Measurements from ENCODE around the gene PSMB11.

PSMB11 gene

DNA sequence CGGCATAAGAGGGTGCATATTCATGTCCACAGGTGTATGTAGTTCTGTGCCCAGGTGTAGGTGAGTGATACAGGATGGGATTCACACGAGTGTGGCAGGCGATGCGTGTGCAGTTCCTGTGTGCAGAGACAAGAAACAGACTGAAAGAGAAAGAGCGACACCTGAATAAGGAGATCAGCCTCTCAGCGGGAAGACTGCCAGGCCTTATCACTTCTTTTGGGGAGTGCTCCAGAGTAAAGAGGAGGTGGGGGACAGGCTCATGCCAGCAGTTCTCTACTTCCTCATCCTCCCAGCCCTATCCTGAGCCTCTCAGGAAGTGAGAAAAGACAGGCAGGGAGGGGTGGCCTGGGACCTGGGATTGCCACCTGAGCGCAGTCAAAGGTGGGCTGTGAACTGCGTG lies 2.8 kb downstream of the PSMB11 start:
- no peak for DNase-seq

DNA sequence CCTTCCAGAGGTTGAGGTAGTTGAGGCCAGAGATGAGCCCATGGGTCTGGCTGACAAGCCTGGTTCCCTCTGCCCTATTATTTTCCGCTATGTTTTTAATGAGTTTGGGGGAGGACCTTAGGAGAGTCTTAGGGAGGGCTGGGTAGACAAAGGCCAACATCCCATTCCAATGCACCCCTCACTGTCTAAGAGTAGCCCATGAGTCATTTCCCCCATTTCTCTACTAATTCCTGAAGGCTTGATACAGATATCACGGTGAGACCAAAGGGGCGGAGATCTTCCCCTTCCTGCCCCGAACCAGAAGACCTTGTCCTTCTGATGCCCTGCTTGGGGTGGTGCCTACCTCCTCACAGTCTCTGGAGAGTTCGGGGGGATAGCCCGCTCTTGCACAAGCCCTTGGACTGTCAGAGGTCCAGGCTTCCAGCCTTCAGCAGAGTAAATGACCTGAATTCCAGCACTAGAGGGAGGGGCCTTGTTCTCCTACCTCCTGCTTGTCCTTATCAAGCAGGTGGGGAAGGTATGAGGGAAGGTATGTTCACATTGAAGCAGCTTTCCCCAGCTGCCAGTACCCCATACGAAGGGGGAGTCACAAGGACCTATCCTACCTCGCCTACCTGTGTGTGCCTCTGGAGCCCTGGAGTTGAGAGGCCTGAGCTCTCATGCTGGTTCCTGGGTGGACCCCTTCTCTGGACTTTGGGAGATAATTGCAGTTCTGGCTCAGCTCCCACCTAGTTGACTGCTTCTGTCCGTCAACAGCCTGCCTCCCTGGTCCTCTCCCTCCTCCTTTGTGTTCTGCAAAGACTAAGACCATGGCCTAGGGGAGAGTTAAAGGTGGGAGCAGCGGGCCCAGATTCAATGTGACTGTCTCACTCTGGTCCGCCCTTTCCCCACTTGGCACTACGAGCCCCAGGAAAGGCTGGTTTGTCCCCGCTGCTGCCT lies 3.7 kb downstream of the PSMB11 start:
- DNase-seq: no peak

DNA sequence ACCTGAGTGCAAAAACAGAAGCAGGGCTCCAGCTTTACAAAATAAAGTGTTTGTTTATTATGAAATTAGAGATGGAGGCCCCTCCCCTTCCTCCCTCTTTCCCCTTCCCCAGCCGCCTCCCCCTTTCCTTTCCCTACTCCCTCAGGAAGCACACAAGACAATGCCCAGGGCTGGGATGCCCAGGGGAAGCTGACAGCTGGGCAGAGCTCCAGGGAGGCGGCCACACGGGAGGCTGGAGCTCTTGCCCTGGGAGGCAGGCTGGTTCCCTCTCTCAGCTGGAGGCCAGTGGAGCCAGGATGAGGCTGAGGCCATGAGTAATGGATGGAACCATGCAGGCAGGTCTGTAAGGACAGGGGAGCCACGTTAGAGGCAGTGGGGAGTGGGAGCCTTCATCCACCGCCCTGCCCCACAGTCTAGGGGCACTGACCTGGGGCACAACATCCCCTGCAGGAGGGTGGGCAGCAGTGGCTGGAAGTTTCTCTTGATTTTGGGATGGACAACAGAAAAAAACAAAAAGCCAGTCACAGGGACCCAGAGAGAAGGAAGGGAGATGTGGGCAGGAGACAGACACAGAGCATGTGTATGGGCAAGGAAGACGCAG lies 5.1 kb downstream of the PSMB11 start:
- DNase-seq: no peak

DNA sequence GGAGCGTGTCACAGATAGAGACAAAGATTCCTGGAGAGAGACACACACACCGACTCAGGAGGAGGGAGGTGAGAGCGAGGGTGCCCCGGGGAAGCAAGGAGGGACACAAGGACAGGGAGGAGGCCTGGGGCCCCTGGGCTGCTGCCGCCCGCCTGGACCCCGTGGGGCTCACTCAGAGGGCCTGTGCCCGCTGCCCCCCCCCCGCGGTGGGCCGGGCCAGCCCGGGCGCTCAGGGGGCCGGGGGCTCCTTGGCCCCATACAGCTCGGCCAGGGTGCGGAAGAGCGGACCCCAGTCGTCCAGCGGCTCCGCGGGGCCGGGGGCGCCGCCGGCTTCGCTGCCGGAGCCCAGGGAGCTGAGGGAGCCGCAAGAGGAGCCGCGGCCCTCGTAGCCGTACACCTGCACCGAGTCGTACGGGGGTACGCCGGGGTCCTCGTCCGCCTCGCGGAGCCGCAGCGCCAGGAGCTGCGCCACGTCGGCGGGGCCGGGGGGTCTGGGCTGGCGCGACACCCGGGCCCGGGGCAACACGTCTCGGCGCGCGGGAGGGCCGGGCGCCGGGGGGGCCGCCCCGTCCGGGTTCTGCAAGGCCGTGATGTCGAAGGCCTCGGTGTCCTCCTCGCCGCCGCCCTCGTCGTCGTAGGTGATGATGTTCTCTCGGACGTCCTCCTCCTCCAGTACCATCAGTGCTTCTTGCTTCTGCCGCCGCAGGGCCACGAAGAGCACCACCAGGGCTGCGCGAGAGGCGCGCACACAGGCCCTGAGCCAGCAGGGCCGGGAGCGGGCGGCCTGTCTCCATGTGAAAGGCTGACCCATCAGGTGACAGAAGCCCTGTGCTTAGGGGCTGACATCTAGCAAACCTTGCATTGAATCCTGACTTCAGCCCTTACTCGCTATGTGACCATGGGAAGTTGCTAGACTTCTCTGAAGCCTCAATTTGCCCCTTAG lies 6.0 kb downstream of the PSMB11 start:
- no peak for DNase-seq

DNA sequence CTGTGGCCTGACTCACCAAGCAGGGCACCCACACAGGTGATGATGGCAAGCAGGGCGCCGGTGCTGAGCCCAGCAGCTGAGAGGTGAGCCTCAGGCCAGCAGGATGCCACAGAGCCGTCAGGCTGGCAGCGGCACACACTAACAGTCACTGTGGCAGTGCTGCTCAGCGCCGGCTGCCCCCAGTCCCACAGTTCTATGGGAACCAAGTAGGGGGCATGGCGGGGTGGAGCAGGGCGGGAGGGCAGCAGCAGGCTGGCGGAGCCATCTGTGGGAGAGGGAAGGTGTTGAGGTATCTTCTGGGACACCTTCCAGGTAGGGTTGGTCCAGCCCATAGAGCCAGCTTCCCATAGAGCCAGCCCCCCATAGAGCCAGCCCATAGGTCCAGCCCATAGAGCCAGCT lies 7.0 kb downstream of the PSMB11 start:
- no peak for DNase-seq

DNA sequence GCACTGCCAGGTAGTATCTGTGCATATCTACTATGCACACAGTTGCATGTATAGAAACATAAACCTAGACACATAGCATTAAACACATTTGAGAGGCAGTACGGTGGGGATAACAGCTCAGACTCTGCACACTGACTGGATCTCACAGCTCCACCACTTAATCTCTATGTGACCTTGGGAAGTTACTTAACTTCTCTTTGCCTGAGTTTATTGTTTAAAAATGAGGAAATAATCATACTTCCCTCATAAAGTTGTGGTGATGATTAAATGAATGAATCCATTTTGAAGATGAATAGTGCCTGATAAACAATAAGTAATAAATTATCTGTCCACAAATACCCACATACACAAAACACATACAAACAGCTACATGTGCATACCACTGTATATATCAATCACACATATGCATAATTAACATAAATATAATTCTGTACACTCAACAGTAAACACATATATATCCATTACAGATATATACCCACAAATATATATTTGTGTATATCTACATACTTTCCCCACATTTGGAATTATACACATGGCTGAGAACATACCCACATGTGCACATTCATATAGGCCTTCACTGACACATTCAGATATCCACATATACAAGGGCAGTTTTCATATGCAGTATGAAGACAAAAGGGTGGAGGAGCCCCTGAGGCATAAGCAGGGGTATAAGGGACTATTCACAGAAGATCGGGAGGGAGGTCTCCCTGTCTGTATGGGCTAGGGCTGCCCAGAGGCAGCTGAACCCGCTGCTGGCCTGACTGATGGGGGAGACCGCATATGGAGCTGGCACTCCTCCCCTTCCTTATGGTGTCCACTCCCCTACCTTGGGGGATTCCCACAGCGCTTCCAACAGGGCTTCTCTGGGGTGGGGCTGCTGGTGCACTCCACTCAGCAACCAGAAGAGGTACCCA lies 9.4 kb downstream of the PSMB11 start:
- no peak for DNase-seq

DNA sequence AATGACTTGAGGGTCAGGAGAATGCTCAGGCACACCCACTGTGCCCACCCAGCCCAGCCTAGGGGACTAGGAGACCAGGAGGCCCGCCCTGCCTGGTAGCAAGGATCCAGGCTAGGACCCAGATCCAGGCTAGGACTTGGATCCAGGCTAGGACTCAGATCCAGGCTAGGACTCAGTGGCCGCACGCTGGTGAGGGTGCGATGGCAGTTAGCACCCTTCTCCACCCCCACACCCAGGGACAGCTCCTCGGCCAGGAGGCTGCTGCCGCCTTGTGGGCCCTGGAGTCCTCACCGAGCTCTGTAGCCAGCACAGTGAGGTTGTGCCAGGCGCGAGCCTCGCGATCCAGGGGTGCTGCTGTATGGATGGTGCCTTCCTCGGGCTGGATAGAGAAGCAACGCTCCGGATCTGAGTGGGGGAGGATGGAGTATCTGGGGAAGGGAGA lies 10.2 kb downstream of the PSMB11 start:
- DNase-seq: no peak

DNA sequence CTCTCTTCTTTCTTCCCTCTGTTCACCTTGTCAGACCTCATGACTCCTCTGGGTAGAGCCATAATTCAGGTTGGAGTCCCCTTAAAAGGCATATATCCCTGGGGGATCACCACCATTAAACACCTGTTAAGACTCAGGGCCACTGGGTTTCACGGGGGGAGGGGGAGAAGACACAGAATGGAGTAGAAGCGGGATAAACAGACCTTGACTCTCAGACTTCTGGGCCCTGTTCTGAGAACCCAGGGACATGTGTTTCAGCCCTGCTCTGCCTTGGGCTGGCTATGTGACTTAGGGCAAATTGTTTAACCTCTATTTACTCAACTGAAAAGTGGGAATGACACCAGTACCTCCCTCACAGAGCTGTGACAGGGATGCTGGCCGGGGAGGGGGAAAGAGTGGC lies 10.7 kb downstream of the PSMB11 start:
- DNase-seq: no peak

DNA sequence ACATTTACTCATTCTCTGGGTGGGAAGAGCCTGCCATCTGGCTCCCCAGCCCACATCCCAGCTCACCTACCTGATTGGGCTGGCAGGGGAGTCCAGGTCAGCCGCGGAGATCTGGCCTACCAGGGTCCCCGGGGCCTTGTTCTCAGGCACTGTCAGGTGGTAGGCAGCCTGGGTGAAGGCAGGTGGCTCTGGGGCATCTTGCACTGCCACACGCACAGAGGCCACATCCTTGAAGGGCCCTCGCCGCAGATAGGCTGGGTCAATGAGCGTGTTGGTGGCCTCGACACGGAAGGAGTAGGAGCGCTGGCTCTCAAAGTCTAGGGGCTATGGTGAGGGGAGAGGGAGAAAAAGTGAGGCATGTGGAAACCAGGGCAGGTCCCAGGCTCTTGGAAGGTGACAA lies 11.4 kb downstream of the PSMB11 start:
- DNase-seq: no peak

DNA sequence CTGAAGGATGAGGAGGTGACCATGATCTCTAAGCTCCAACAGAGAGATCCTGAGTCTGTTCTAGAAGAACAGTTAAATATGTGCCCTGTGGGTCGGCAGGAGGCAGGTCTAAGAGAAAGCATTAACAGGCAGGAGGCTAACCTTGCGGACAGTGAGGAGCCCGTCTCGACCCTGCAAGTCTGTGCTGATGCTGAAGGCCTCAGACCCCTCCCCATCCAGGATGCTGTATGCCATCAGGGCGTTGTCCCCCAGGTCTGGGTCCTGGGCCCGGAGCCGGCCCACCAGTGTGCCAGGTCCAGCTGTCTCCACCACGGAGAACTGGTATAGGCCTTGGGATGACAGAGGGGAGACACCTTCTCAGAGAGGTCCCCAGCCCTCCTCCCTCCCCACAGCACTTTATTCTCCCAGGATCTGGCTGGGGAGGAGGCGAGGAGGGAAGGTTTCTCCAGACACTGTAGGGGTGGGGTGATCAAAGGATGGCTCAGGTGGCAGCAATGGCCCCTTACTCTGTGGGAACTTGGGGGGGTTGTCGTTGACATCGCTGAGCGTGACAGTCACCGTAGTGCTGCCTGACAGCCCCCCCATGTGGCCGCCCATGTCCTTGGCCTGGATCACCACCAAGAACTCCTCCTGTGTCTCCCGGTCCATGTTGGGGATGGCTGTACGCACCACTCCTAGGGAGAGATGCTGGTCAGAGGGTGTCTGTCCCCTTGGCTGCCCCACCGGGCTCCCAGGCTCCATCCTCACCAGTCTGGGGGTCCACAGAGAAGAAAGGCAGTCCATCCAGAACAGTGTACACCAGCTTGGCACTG lies 12.2 kb downstream of the PSMB11 start:
- no peak for DNase-seq

DNA sequence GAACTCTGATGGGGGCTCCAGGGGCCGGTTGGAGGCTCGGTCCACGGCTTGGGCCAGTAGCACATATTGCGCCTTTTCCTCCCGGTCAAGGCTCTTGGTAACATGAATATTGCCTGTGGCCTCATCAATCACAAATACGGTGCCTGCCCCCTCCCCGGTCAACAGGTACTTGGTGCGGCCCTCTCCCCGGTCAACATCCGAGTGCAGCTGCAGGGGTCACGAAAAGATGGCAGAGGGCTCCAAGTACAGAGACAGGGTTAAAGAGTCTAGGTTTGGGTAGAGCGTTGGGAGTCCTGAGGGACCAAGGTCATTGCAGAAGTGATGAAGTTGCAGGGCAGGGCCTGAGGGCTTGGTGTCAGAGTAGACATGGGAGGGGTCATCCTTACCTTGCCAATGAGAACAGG lies 13.1 kb downstream of the PSMB11 start:
- DNase-seq: no peak

DNA sequence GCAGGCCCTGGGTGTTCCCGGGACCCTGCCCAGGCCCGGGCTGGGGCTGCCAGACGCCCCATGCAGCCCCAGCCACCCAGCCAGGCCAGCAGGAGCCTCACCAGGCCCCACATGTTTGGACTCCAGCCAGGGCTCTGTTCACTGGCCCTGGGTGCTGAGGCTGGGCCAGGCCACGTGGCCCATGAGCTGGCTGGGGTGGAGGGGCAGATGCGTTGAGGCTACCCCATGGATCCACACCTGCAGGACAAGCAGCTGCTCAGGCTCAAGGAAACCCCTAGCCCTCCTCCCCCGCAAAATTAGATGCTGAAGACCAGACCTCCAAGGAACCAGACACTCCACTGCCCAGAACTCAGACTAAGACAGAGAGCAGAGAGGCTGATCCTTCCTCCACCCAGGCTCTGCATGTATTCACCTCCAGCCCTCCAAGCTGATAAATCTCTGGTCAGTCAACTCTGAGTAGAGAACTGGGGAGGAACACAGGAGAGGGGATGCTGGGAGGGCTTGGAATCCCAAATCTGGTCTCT lies 13.7 kb downstream of the PSMB11 start:
- no peak for DNase-seq

DNA sequence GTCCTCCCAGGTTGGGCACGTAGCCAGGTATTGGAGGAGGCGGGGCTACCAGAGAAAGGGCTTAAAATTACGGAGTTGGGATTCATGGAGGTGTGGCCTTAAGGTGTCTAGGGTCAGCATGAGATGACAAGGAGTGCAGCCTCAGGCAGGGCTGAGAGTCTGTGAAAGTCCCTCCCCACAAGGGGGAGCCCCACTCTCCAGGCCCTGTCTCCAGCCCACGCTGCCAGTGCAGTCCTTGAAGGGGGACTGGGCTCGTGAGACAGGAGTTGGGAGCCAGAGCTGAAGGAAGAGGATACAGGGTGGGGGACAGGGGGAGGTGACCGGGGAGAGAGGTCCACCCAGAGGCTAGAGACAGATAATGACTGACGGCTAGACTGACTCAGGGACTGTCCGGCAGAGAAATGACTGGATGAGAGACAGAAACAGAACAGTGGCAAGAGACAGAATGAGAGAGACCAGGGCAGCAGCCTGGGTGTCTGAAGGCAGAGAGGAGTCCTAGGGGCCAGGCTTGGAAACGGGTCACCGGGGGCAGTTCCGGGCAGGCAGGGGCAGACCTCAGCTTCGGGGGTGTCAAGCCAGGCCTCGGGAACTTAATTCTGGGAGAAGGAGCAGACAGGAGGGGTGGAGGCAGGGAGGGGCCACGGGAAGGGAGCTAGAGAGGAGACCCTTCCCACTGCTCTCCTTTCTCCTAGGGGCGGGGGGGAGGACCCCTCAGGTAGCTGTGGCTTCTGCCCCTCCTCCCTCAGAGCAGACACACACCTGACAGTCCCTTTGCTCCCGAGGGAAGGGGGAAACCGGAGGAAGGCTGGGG lies 14.3 kb downstream of the PSMB11 start:
- DNase-seq: no peak

DNA sequence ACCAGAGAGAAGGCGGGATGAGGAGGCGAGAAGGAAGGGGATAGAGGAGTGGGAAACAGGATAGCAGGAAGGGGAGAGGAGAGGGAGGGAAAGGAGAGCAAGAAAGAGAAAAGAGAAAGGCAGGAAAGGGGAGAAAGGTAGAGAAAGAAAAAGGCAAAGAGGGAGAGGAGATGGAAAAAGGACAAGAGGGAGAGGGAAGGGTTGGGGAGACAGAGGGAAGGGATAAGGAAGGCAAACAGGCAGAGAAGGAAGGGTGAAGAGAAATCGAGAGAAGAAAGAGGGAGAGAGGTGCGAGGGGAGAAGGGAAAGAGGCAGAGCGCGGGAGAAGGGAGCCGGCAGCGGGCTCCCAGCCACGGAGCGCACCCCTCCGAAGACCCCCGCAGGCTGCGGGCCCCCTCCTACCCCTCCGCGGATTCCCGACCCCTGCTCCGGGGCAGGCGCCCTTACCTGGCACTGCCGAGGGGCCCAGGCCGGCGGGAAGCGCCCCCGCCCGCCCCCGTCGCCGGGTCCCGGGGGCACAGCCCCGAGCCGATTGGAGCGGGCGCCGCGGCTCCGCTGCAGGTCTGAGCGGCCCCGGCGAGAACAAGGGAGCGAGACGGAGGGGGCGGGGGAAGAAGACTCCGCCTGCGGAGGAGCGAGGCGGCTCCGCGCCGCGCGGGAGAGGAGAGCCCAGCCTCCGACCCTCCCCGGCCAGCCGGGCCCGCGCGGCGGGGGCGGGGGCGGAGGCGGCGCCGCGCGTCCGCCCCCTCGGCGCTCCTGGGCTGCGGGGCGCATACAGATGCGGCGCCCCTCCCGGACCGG lies 15.1 kb downstream of the PSMB11 start, which contains the start of gene CDH24:
Gene CDH24, minus strand, starts transcription at position 565 of the 801 bp plus-strand sequence. CDS start 1,787 bp downstream, outside the sequence.
- DNase-seq: no peak

DNA sequence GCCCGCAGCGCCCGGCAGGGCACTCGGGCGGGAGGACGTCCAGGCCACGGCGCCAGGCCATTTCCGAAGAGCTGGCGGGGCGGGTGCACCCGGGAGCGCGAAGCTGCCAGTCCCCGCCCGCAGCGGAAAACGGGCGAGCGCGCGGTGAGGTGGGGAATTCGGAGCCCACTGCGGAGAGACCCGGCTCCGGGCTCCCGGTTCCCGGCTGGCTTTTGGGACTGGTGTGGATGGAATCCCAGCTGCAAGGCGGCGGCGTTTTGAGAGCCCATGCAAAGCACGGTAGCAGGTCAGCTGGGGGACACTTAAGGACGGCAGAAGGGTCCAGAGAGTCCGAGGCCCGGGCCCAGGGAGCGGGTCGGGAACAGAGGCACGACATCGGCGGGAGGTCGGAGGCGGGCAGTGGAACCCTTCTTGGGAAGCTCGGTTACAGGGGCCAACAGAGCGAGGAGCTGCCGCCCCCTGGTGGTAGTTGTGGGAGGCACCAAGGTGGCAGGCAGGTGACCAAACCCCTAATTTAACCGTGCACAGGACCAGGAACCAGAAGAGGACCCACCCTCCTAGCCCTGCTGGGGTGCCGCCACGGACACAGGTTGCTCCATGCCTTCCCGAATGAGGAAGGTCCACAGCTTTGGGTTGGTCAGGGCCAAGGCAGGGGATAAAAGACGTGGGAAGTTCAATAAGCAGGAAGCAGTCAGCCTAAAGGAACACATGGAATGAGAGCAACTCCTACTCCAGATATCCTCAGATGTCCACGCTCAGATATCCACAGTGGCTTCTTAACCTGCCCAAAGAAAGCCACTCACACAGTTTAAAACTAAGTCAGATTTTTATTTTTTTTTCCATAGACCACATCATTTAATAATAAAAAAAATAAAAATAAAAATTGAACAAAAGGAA lies 16.0 kb downstream of the PSMB11 start:
- DNase-seq: no peak

DNA sequence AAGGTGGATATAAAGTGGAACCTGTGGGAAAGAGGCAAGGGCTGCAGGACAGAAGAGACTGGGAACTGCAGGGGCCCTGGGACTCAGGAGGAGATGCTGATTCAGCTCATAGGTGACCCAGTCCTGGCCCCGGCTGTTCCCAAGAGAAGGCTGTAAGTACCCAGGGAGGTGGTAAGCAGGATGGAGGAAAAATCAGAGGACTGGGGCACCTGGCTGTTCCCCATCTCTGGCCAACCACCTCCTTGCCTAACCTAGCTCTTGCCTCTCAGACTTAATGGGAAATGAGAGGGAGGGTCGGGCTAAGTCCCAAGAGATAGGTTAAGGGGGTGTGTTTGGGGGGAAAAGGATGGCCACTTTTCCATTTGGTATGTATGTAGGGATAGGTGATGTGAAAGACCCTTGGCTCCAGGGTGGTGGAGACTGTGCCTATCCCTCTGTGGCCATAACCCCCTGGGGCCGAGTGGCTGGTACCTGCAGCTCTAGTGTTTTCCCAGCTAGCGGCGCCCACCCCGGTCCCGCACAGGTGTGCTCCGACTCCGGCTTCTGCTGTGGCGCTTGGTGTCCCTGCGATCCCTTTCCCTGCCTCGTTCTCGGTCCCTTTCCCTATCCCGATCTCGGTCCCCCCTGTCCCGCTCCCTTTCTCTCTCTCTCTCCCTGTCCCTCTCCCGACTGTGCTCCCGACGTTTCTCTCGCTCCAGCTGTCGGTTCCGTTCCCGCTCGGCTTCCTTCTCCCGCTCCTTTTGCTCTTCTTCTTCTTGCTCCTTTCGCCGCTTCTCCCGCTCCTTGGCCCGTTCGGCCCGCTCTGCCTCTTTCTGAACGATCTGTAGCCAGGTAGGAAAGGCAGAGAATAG lies 16.9 kb downstream of the PSMB11 start:
- no peak for DNase-seq

Measured in NCI-H1694 treated with DMSO at 0.1 percent for 48 hours (cell line).